ENCODE measurements around the gene TPRN. TPM values are rescaled to one million over a fixed set of nuclear protein-coding genes. Genes with fewer than 3 reads are reported as not detected.
A peak's percentile ranks its signal among the peaks of the same experiment; 100 is the strongest.

TPRN gene
- total RNA-seq, 1 experiment from 2014 or later = 37.7 TPM

DNA sequence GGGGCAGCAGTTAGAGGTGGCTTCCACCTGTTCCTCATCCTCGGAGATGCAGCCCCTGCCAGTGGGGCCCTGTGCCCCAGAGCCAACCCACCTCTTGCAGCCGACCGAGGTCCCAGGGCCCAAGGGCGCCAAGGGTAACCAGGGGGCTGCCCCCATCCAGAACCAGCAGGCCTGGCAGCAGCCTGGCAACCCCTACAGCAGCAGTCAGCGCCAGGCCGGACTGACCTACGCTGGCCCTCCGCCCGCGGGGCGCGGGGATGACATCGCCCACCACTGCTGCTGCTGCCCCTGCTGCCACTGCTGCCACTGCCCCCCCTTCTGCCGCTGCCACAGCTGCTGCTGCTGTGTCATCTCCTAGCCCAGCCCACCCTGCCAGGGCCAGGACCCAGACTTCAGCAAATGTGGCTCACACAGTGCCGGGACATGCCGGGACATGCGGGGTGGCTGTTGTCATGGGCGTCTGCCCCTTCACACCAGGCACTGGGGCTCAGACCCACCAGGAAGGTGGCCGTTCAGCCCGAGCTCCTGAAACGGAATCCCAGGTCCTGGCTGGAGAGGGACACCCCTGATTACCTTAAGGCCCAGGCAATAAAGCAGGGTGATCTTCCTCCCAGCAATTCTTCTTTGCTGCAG, 25.3 kb upstream of the TPRN start:
- intact Hi-C loops (cut with micrococcal nuclease; ENCODE audit: unreplicated experiment) = loop anchor here (2.0 kb wide), 3 partner anchors 37 to 109 kb away; partner anchors contain the start of genes ANAPC2 and SSNA1
- peaks cover 33% of the 10 kb centered on the region for H3K4me1 ChIP-seq
- H3K4me3 Mint-ChIP-seq (ENCODE audit: unreplicated experiment) = no peak overlapping the region
- no peaks in the 10 kb centered on the region for H3K36me3 ChIP-seq (ENCODE audit: control insufficient read depth, insufficient read depth, low read length)
- H3K4me1 Mint-ChIP-seq (ENCODE audit: low read depth, unreplicated experiment) = peaks cover 13% of the 10 kb centered on the region
- H3K27me3 Mint-ChIP-seq (ENCODE audit: insufficient read depth, unreplicated experiment) = no peaks in the 10 kb centered on the region
- H3K9me3 Mint-ChIP-seq (ENCODE audit: unreplicated experiment) = no peaks in the 10 kb centered on the region
- ChIA-PET CTCF (interaction anchor here (1.3 to 2.4 kb wide), 2 partner anchors 25 to 49 kb away, joined by 3 to 6 read pairs; partner anchors contain the start of gene TPRN), POLR2A (no interaction called here)
- peak overlapping the region; percentile 64 for H3K27ac Mint-ChIP-seq (ENCODE audit: unreplicated experiment)
- H3K4me3 ChIP-seq (ENCODE audit: low read depth, low read length) = no peak overlapping the region
- H3K27me3 ChIP-seq (replicated peaks; ENCODE audit: control insufficient read depth, insufficient read depth, low read length) = no peaks in the 10 kb centered on the region
- H3K36me3 Mint-ChIP-seq (ENCODE audit: insufficient read depth, unreplicated experiment) = peaks cover 11% of the 10 kb centered on the region
- DNase-seq = no peak
- BruUV-seq (replicated peaks) = no TSS peak
- TF ChIP-seq, protein P1, sequence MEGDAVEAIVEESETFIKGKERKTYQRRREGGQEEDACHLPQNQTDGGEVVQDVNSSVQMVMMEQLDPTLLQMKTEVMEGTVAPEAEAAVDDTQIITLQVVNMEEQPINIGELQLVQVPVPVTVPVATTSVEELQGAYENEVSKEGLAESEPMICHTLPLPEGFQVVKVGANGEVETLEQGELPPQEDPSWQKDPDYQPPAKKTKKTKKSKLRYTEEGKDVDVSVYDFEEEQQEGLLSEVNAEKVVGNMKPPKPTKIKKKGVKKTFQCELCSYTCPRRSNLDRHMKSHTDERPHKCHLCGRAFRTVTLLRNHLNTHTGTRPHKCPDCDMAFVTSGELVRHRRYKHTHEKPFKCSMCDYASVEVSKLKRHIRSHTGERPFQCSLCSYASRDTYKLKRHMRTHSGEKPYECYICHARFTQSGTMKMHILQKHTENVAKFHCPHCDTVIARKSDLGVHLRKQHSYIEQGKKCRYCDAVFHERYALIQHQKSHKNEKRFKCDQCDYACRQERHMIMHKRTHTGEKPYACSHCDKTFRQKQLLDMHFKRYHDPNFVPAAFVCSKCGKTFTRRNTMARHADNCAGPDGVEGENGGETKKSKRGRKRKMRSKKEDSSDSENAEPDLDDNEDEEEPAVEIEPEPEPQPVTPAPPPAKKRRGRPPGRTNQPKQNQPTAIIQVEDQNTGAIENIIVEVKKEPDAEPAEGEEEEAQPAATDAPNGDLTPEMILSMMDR (IDR thresholded peaks at IDR 0.05; ENCODE audit: insufficient read depth in 1 of 2, low read depth in 1 of 2, low read length in 1 of 2, severe bottlenecking in 1 of 2, unreplicated experiment in 1 of 2) = no peak
- no peaks in the 10 kb centered on the region for H3K9me3 ChIP-seq

DNA sequence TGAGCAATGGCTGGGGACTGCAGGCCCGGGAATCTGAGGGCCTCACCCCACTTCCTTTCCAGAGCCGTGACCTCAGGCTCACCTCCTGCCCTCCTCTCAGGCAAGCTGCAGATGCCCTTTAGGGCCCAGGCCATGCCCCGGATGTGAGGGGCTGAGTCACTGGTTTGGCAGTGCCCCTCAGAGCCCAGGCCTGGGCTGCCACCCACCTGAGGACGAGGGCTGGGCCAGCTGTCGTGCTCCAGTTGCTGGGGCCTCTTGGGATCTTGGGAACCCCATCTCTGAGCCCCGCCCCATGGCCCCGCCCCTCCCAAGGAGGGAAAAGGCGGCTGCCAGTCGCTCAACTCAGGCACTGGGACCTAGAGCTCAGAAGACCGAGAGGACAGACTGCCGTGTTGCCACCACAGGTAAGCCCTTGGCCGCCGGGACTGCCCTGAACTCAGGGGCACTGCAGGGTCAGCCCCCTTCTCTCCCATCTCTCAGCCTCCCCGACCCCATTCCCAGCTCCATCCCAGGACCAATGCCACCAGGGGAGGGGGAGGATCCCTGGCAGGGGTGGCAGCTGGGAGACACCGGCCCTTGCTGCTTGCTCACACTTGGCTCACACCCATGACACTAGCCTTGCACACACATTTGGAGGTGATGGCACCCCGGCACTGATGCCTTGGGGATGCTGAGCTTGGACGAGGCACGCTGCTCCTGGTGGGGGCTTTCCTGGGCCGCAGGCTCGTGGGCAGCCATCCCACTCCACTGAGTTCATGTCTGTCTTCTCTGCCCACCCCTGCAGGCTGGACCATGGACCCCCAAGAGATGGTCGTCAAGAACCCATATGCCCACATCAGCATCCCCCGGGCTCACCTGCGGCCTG, 24.5 kb upstream of the TPRN start, which contains the start of gene CYSRT1:
Gene CYSRT1, plus strand, starts transcription at position 345 of the 865 bp plus-strand sequence. Its CDS starts 448 bp downstream, at position 793.
- TF ChIP-seq, protein P1 (IDR thresholded peaks at IDR 0.05; ENCODE audit: insufficient read depth in 1 of 2, low read depth in 1 of 2, low read length in 1 of 2, severe bottlenecking in 1 of 2, unreplicated experiment in 1 of 2) = no peak
- no peak for DNase-seq
- no peaks in the 10 kb centered on the region for H3K36me3 ChIP-seq (ENCODE audit: control insufficient read depth, insufficient read depth, low read length)
- H3K9me3 Mint-ChIP-seq (ENCODE audit: unreplicated experiment) = no peaks in the 10 kb centered on the region
- BruUV-seq (replicated peaks) = no TSS peak
- H3K4me3 Mint-ChIP-seq (ENCODE audit: unreplicated experiment) = peak within 1 kb of the TSS; percentile 85
- ChIA-PET POLR2A (no interaction called here), CTCF (interaction anchor here (0.6 to 1.3 kb wide), 2 partner anchors 24 to 155 kb away, joined by 3 read pairs; partner anchors contain the start of genes SAPCD2 and TPRN)
- peak within 1 kb of the TSS; percentile 69 for H3K4me3 ChIP-seq (ENCODE audit: low read depth, low read length)
- H3K4me1 Mint-ChIP-seq (ENCODE audit: low read depth, unreplicated experiment) = peaks cover 13% of the 10 kb centered on the region
- H3K27me3 Mint-ChIP-seq (ENCODE audit: insufficient read depth, unreplicated experiment) = no peaks in the 10 kb centered on the region
- intact Hi-C loops (cut with micrococcal nuclease; ENCODE audit: unreplicated experiment) = no loop called here
- H3K27me3 ChIP-seq (replicated peaks; ENCODE audit: control insufficient read depth, insufficient read depth, low read length) = no peaks in the 10 kb centered on the region
- peak within 1 kb of the TSS; percentile 64 for H3K27ac Mint-ChIP-seq (ENCODE audit: unreplicated experiment)
- H3K36me3 Mint-ChIP-seq (ENCODE audit: insufficient read depth, unreplicated experiment) = peaks cover 11% of the 10 kb centered on the region
- H3K4me1 ChIP-seq = peaks cover 25% of the 10 kb centered on the region
- H3K9me3 ChIP-seq = no peaks in the 10 kb centered on the region
